Neuron (in vitro differentiated cells): ENCODE measurements around the gene KCNK5.

Source experiments
- H2AFZ ChIP-seq: one replicate; pipeline ENCODE4 v1.6.1; 2013; ENCODE audit warnings: low read depth, mild to moderate bottlenecking, inconsistent platforms, low read length, moderate library complexity
- H3K27me3 ChIP-seq: one replicate; pipeline ENCODE4 v1.6.1; 2013; ENCODE audit warnings: low read length; ENCODE audit not compliant: insufficient read depth
- H3K36me3 ChIP-seq: one replicate; pipeline ENCODE4 v1.6.1; 2013; ENCODE audit warnings: low read length; ENCODE audit not compliant: insufficient read depth
- H3K4me1 ChIP-seq: one replicate; pipeline ENCODE4 v1.6.1; 2013; ENCODE audit warnings: low read length; ENCODE audit not compliant: insufficient read depth
- H3K4me3 ChIP-seq: 2 replicates; pipeline ENCODE4 v1.5.1; 2013; ENCODE audit warnings: mild to moderate bottlenecking, low read length, moderate library complexity
- H3K9me3 ChIP-seq: one replicate; pipeline ENCODE4 v1.6.1; 2013; ENCODE audit warnings: low read length

The KCNK5 gene

DNA sequence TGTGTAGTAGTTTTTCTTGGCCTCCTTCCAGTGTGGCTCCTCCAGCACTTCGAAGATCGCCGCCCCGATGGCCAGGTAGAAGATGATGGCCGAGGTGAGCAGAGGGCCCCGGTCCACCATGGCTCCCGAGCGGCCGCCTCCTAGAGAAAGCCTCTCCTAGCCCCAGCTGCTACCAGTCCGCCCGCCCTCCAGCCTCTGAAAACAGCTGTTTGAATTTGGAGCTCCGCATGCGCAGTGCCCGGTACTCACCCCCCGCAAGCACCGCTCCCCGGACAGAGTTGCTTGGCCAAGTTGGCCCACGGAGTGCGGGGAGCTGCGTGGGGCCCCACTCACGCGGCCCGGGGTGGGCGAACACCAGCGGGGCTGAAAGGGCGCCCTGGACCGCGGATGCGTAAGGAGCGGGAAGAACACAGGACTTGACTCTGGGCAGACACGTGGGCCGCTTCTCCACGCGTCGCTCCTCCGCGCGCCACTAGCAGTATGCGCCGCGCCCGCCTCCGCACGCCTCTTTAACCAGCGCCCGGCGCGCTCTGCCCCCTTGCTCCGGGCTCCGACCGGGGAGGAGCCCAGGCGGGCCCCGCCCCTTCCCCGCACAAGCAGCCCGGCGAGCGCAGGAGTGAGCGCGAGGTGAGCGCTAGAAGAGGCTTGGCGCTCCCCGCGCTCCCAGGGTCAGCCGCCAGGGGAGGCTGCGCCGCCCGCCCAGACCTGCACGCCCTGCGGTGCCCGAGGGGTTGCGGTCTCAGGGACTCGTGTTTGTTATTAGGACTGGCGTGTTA, at the start of gene KCNK5:
KCNK5 (minus strand) TSS at position 484 of the 776 bp plus-strand sequence; CDS start at position 120, 364 bp downstream.
- no peaks in the 10 kb centered on the region for H3K36me3 ChIP-seq
- H3K4me1 ChIP-seq, result peaks cover 9% of the 10 kb centered on the region
- no peaks in the 10 kb centered on the region for H3K27me3 ChIP-seq
- no peak within 1 kb of the TSS for H3K4me3 ChIP-seq
- H2AFZ ChIP-seq, result no peak within 1 kb of the TSS
- peaks cover 2% of the 10 kb centered on the region for H3K9me3 ChIP-seq

- Histone ChIP-seq H2AFZ (no peak overlapping the region), H3K4me1 (no peaks in the 10 kb centered on the region), H3K27me3 (peaks cover 9% of the 10 kb centered on the region), H3K4me3 (no peak overlapping the region), H3K36me3 (no peaks in the 10 kb centered on the region), H3K9me3 (no peaks in the 10 kb centered on the region)
These were observed 47.2 kb upstream of the KCNK5 start for GRCh38 chr6:39276379-39276995.

- H3K9me3 ChIP-seq, result no peaks in the 10 kb centered on the region
- peaks cover 3% of the 10 kb centered on the region for H3K27me3 ChIP-seq
- no peak overlapping the region for H2AFZ ChIP-seq
- H3K4me1 ChIP-seq, result no peaks in the 10 kb centered on the region
- no peak overlapping the region for H3K4me3 ChIP-seq
- no peaks in the 10 kb centered on the region for H3K36me3 ChIP-seq
These were observed 45.6 kb upstream of the KCNK5 start for GRCh38 chr6:39274903-39275302.

GRCh38 chr6:39274471-39274870, 45.2 kb upstream of the KCNK5 start:
- H3K36me3 ChIP-seq, result no peaks in the 10 kb centered on the region
- no peaks in the 10 kb centered on the region for H3K27me3 ChIP-seq
- H3K9me3 ChIP-seq, result no peaks in the 10 kb centered on the region
- H2AFZ ChIP-seq, result no peak overlapping the region
- no peaks in the 10 kb centered on the region for H3K4me1 ChIP-seq
- H3K4me3 ChIP-seq, result no peak overlapping the region

DNA sequence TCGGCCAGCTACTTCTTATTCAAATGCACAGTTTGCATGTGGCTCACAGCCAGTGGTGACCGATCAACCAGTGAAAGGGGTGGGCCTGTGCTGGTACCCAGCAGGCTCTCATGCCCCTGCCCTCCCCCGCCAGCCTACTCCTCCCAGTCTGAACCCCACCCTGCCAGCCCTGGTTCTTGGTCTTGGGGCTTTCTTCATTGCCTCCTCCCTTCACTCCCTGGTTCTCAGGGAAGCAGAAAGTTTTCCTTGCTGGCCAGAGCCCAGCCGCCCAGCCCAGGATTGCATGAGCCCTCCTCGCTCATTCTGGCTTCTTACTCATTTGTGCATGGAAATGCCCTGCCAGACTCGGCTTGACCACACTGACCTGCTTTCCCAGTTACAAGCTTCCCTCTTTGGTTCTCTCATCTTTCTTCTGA, 44.1 kb upstream of the KCNK5 start:
- Histone ChIP-seq H2AFZ (no peak overlapping the region), H3K36me3 (no peaks in the 10 kb centered on the region), H3K9me3 (no peaks in the 10 kb centered on the region), H3K27me3 (no peaks in the 10 kb centered on the region), H3K4me3 (no peak overlapping the region), H3K4me1 (no peaks in the 10 kb centered on the region)

DNA sequence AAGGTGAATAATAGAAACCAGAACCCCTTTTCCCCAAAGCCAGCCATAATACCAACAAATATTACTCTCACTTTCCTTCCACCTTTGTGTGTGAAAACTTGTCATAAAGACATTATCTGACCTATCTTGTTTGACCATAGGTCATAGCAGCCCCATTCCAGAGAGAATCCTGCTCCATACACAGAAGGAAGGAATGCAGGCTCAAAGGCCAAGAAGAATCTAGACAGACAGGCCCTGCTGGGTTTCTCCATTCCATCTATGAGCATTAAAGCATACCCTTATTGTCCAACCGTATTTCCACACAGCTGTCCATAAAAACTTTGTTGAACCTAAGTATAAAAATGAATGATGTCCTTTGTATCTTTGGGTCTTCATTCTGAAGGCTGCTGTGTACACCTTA, 40.7 kb upstream of the KCNK5 start:
- Histone ChIP-seq H3K4me1 (no peaks in the 10 kb centered on the region), H3K9me3 (no peaks in the 10 kb centered on the region), H2AFZ (no peak overlapping the region), H3K4me3 (no peak overlapping the region), H3K27me3 (no peaks in the 10 kb centered on the region), H3K36me3 (no peaks in the 10 kb centered on the region)

DNA sequence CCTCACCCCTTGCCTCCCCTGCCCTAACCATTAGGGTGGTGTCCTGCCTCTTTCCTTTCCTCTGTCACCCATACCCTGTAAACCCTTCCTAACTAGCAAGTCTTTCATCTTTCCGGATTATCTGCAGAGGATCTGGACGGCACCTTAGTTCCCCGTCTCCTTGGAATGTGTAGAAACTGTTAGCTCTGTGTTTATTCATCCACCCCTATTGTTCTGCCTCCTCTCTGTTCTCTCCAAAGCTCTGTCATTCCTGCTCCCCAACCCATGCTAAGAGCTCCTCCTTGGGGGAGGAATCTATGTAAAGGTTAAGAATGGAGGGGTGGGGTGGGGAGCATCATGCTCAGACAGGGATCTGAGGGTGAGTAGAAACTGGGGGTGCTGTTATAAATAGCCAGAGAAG, 39.4 kb upstream of the KCNK5 start:
- H3K4me3 ChIP-seq, result no peak overlapping the region
- no peaks in the 10 kb centered on the region for H3K4me1 ChIP-seq
- H2AFZ ChIP-seq, result no peak overlapping the region
- H3K27me3 ChIP-seq, result no peaks in the 10 kb centered on the region
- H3K9me3 ChIP-seq, result no peaks in the 10 kb centered on the region
- H3K36me3 ChIP-seq, result no peaks in the 10 kb centered on the region

DNA sequence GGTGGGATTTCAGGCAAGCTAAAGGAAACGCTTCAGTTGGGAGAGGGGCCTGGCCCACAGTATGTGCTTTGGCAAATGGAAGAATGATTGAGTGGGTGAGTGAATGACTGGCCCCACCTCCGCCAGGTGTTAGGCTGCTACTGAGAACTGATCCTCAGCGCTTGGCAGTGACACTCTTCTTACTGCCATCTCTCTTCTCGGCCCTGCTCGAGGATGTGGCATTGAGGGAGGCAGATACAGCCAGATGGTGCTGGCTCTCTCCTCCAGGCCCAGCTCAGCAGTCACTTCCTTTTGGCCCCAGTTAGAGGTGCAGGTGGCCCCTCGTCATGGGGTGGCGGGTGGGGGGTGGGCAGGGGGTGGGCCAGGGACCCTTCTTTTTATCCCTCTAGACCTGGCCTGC, 38.9 kb upstream of the KCNK5 start:
- no peaks in the 10 kb centered on the region for H3K9me3 ChIP-seq
- H3K4me1 ChIP-seq, result no peaks in the 10 kb centered on the region
- H3K4me3 ChIP-seq, result no peak overlapping the region
- H2AFZ ChIP-seq, result no peak overlapping the region
- H3K36me3 ChIP-seq, result no peaks in the 10 kb centered on the region
- H3K27me3 ChIP-seq, result no peaks in the 10 kb centered on the region

GRCh38 chr6:39266782-39267355, 37.6 kb upstream of the KCNK5 start:
- no peak overlapping the region for H2AFZ ChIP-seq
- no peaks in the 10 kb centered on the region for H3K4me1 ChIP-seq
- H3K4me3 ChIP-seq, result no peak overlapping the region
- H3K36me3 ChIP-seq, result no peaks in the 10 kb centered on the region
- H3K27me3 ChIP-seq, result no peaks in the 10 kb centered on the region
- no peaks in the 10 kb centered on the region for H3K9me3 ChIP-seq

DNA sequence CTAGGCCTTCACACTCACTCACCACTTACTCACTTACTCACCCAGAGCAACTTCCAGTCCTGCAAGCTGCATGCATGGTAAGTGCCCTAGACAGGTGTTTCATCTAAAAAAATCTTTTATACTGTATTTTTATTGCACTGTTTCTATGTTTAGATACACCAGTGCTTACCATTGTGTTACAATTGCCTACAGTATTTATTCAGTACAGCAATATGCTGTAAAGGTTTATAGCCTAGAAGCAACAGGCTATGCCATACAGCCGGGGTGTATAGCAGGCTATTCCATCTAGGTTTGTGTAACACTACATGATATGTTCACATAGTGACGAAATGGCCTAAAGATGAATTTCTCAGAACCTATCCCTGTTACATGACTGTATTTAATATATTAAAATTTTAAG, 37.1 kb upstream of the KCNK5 start:
- Histone ChIP-seq H3K4me1 (no peaks in the 10 kb centered on the region), H3K36me3 (no peaks in the 10 kb centered on the region), H3K4me3 (no peak overlapping the region), H3K27me3 (no peaks in the 10 kb centered on the region), H2AFZ (no peak overlapping the region), H3K9me3 (no peaks in the 10 kb centered on the region)

DNA sequence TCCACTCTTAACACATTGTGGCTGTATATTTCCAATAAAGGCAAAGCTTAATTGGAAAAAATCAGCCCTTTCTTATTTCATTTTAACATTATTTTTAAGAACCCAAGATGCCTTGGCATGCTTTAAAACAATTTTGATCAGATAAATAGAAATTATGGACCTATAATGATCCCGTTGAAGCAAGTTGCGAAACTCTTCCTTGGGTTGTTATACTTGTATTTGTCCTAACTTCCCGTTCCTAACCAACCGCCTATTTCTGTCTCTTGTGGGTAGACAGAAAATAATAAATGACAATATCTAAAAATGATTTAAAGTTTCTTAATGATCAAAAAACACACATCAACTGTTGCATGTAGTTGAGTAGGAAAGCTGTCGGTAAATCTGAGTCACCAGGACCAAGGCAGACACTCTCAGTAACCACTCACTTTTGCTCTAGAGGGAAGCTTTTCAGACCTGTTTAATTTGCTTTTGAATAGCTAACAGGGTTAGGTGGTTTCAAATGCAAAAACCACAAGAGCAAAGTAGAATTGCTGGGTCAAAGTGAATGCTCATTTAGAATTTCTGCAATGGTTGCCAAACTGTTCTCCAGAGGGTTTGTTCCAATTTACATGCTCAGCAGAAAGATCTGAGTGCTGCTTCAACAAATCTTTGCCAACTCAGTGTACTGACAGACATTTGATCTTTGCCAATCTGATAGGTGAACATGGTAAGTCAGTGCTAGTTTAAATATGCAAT, 34.2 kb upstream of the KCNK5 start:
- H2AFZ ChIP-seq, result no peak overlapping the region
- H3K9me3 ChIP-seq, result no peaks in the 10 kb centered on the region
- H3K27me3 ChIP-seq, result no peaks in the 10 kb centered on the region
- no peaks in the 10 kb centered on the region for H3K36me3 ChIP-seq
- no peak overlapping the region for H3K4me3 ChIP-seq
- H3K4me1 ChIP-seq, result no peaks in the 10 kb centered on the region

DNA sequence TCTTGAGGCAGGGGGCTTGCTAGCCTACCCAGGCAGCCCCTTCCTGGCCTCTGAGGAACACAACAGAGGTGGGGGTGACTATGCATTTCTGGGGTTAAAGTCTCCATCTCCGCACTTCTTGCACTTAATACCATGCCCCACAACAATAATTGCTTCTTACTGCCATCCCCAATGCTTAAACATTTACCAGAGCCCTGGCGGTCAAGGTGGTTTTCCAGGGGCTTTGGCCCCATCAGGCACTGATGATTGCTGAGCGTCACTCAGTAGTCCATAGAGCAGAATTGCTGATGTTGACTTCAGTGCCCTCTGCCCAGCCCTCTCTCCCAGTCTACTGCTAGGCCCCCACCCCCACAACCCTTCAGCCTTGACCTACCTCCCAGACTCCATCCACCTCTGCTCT, 32.5 kb upstream of the KCNK5 start:
- no peak overlapping the region for H3K4me3 ChIP-seq
- no peaks in the 10 kb centered on the region for H3K36me3 ChIP-seq
- H3K4me1 ChIP-seq, result no peaks in the 10 kb centered on the region
- H2AFZ ChIP-seq, result no peak overlapping the region
- H3K27me3 ChIP-seq, result no peaks in the 10 kb centered on the region
- no peaks in the 10 kb centered on the region for H3K9me3 ChIP-seq

- Histone ChIP-seq H2AFZ (no peak overlapping the region), H3K4me3 (no peak overlapping the region), H3K9me3 (no peaks in the 10 kb centered on the region), H3K27me3 (no peaks in the 10 kb centered on the region), H3K36me3 (no peaks in the 10 kb centered on the region), H3K4me1 (no peaks in the 10 kb centered on the region)
These were observed 31.7 kb upstream of the KCNK5 start for GRCh38 chr6:39260953-39261352.
